Stimulated activated effector memory CD8-positive, alpha-beta T cell treated with anti-CD3 and anti-CD28 coated beads, Interleukin-12 subunit alpha, Interleukin-12 subunit beta, amount 100 ng/mL, for 72 hours (primary cell): Measurements from ENCODE around the gene TYW3.
"Not testable (repeated sequence)": the region's sequence is repeated elsewhere in the genome, so short reads cannot be mapped to it uniquely, and the experiment has no call there.

Experiments
- ATAC-seq: fragments of 150-1000 bp; cut with Tn5 transposase; 2 replicates; pipeline ENCODE4 v1.10.0; 2021
- DNase-seq, 2 donors: peaks; one replicate each; pipeline ENCODE4 v3.0.0; 2021 to 2022; ENCODE audit warnings: low spot score in 2 of 2
- H3K27ac Mint-ChIP-seq: one replicate; pipeline ENCODE4 v1.8.0; 2022; ENCODE audit warnings: mild to moderate bottlenecking, mixed read lengths
- H3K36me3 Mint-ChIP-seq: one replicate; pipeline ENCODE4 v1.8.0; 2022; ENCODE audit warnings: mild to moderate bottlenecking, mixed read lengths
- H3K4me1 Mint-ChIP-seq: one replicate; pipeline ENCODE4 v1.8.0; 2022; ENCODE audit warnings: mixed read lengths
- H3K4me3 Mint-ChIP-seq: one replicate; pipeline ENCODE4 v1.8.0; 2022; ENCODE audit warnings: mild to moderate bottlenecking, mixed read lengths
- H3K9me3 Mint-ChIP-seq: one replicate; pipeline ENCODE4 v1.8.0; 2022; ENCODE audit warnings: mixed read lengths

Gene TYW3

GRCh38 chr1:74755475-74755874 lies 22.5 kb downstream of the TYW3 start:
- Mint-ChIP-seq H3K36me3 (peaks cover 85% of the 10 kb centered on the region), H3K9me3 (peaks cover 3% of the 10 kb centered on the region), H3K27ac (peak overlapping the region; percentile 3), H3K4me3 (no peak overlapping the region), H3K4me1 (no peaks in the 10 kb centered on the region)
- ATAC-seq (no peak), DNase-seq (no peak)

DNA sequence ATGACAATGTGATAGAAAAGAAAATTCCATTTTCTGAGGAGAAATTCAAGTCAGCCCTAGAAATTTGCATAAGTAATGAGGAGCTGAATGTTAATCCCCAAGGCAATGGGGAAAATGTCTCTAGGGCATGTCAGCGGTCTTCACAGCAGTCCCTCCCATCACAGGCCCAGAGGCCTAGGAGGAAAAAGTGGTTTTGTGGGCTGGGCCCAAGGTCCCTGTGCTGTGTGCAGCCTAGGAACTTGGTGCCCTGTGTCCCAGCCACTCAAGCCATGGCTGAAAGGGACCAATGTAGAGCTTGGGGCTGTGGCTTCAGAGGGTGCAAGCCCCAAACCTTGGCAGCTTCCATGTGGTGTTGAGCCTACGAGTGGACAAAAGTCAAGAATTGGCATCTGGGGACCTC lies 23.7 kb downstream of the TYW3 start:
- not testable (repeated sequence) for H3K27ac Mint-ChIP-seq, ATAC-seq, H3K9me3 Mint-ChIP-seq, H3K4me1 Mint-ChIP-seq, DNase-seq, H3K4me3 Mint-ChIP-seq
- peaks cover 85% of the 10 kb centered on the region for H3K36me3 Mint-ChIP-seq

GRCh38 chr1:74763807-74764206 lies 30.9 kb downstream of the TYW3 start:
- Mint-ChIP-seq H3K9me3 (no peaks in the 10 kb centered on the region), H3K4me1 (peaks cover 12% of the 10 kb centered on the region), H3K36me3 (peaks cover 66% of the 10 kb centered on the region), H3K4me3 (no peak overlapping the region), H3K27ac (peak overlapping the region; percentile 27)
- DNase-seq, result no peak
- peak; percentile 90 for ATAC-seq

DNA sequence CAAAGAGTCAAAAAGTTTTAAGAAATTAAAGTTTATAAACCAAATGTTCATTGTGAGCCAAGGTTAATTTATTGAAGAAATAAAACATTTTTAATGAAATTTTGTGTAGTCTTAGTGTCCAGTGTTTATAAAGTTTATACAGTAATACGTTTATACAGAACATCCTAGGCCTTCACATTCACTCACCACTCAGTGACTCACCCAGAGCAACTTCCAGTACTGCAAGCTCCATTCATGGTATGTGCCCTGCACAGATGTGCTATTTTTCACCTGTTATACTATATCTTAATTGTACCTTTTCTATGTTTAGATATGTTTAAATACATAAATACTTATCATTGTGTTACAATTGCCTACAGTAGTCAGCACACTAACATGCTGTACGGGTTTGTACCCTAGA lies 33.6 kb downstream of the TYW3 start:
- H3K36me3 Mint-ChIP-seq, result peaks cover 38% of the 10 kb centered on the region
- H3K4me3 Mint-ChIP-seq, result no peak overlapping the region
- peaks cover 10% of the 10 kb centered on the region for H3K4me1 Mint-ChIP-seq
- no peaks in the 10 kb centered on the region for H3K9me3 Mint-ChIP-seq
- H3K27ac Mint-ChIP-seq, result no peak overlapping the region
- ATAC-seq (no peak), DNase-seq (no peak)

DNA sequence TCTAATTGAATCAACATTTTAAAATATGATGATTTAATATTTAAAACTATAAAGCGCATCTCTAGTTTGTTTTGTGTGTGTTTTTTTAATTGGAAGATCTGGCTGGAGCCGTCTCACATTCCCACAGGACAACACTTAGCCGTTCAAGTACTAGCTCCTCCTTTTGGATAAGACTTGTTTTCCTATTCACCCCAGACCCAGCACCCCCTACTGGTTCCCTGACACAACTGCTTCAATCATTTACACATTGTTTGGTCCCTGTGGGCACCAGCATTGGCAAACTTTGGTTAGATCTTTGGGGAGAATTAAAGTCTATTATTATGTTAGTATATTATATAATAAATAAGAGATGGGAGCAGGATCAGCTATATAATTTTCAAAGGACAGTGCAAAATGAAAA lies 34.5 kb downstream of the TYW3 start:
- Mint-ChIP-seq H3K4me1 (peaks cover 6% of the 10 kb centered on the region), H3K36me3 (peaks cover 29% of the 10 kb centered on the region), H3K4me3 (no peak overlapping the region), H3K27ac (no peak overlapping the region), H3K9me3 (no peaks in the 10 kb centered on the region)
- ATAC-seq (no peak), DNase-seq (no peak)

DNA sequence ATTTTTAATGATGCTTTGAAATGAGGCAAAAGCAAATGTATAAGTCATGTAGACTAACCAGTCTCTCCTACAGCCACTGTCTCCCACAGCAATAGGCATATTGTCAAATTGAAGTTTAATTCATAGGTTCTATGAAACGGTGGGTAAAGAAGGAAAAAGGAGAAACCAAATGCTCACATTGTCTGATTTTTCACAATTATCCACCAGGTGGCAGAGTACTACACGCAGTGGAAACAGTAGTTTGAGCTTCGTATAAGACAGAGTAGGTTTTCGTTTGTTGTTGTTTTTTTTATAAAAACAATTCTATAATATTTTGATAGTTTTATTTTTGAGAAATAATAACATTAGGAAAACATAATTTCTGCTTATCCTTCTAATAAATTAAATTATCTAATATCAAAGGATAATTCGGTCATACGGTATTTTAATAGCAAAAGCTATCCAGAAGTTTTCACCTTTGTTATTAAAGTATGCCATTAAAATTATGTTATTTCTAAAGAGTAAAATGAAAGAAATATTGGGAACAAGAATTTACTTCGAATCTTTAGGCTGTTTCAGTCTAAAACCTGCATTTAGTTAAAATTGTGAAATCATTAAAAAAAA lies 39.1 kb downstream of the TYW3 start:
- DNase-seq (no peak), ATAC-seq (peak; percentile 49)
- Mint-ChIP-seq H3K4me1 (no peaks in the 10 kb centered on the region), H3K9me3 (no peaks in the 10 kb centered on the region), H3K4me3 (no peak overlapping the region), H3K36me3 (no peaks in the 10 kb centered on the region), H3K27ac (no peak overlapping the region)

DNA sequence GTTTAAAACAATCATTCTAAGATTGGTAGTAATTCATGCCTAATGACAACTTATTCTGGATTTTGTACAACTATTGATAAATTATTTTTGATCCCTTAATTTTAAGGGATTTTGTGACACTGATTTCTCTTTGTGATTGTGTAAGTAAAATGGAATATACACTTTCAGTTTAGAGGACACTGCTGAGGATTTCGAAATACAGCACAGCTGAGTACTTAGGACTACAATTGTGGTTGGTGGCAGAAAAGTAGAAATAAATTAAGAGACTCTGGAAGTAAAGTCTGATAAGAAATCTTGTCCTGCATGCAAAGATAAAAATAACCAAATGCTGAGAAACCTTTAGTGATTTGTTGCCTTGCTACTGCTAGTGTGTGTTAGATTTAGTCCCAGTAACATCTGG lies 40.0 kb downstream of the TYW3 start:
- Mint-ChIP-seq H3K9me3 (no peaks in the 10 kb centered on the region), H3K27ac (no peak overlapping the region), H3K36me3 (no peaks in the 10 kb centered on the region), H3K4me1 (no peaks in the 10 kb centered on the region), H3K4me3 (no peak overlapping the region)
- ATAC-seq (no peak), DNase-seq (no peak)

DNA sequence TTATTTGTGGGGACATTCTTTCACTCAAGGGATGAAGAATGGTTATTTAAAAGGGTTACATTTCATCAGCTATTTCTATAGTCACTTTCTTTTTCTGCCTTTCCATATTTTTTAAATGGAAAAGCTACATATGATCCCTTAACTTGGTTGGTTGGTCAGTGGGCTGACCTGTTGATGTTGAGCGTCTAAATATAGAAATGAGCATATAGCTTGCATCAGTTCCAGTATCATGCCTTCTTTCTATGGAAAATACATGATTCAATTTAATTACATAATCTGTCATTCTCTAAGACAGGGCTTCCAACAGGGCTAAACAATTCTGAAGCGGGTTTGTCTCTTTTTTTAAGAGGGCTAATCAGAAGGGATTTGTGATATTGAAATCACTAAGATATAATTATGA lies 40.6 kb downstream of the TYW3 start:
- no peak for DNase-seq
- Mint-ChIP-seq H3K4me3 (no peak overlapping the region), H3K9me3 (no peaks in the 10 kb centered on the region), H3K27ac (no peak overlapping the region), H3K36me3 (no peaks in the 10 kb centered on the region), H3K4me1 (no peaks in the 10 kb centered on the region)
- no peak for ATAC-seq

GRCh38 chr1:74775735-74776134 lies 42.8 kb downstream of the TYW3 start:
- Mint-ChIP-seq H3K36me3 (no peaks in the 10 kb centered on the region), H3K4me3 (no peak overlapping the region), H3K4me1 (no peaks in the 10 kb centered on the region), H3K27ac (no peak overlapping the region), H3K9me3 (no peaks in the 10 kb centered on the region)
- DNase-seq (no peak), ATAC-seq (no peak)

- no peak overlapping the region for H3K4me3 Mint-ChIP-seq
- no peaks in the 10 kb centered on the region for H3K4me1 Mint-ChIP-seq
- ATAC-seq (no peak), DNase-seq (no peak)
- H3K9me3 Mint-ChIP-seq, result no peaks in the 10 kb centered on the region
- no peaks in the 10 kb centered on the region for H3K36me3 Mint-ChIP-seq
- no peak overlapping the region for H3K27ac Mint-ChIP-seq
These were observed 44.6 kb downstream of the TYW3 start for GRCh38 chr1:74777525-74777924.

- DNase-seq (no peak), ATAC-seq (no peak)
- Mint-ChIP-seq H3K4me3 (no peak overlapping the region), H3K4me1 (no peaks in the 10 kb centered on the region), H3K9me3 (no peaks in the 10 kb centered on the region), H3K36me3 (no peaks in the 10 kb centered on the region), H3K27ac (no peak overlapping the region)
These were observed 46.8 kb downstream of the TYW3 start for GRCh38 chr1:74779750-74780149.

DNA sequence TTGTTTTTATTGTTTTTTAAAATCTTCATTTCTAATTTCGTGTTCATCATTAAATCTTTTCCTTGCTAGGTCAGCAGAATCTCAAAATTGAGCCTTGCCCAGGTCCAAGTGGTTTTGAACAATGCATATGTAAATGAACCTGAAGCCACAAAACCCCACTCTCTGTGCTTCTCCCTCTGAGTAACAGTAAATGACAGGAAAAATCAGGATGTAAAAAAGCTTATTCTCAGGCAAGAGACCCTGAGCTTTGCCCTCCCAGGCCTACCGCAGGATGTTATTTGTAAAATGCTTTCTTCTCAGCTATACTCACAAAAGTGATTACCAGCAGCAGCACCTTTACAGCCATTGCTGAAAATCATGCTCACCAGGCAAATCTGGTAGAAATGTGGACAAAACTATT lies 47.6 kb downstream of the TYW3 start:
- Mint-ChIP-seq H3K27ac (no peak overlapping the region), H3K36me3 (no peaks in the 10 kb centered on the region), H3K4me1 (no peaks in the 10 kb centered on the region), H3K9me3 (no peaks in the 10 kb centered on the region), H3K4me3 (no peak overlapping the region)
- DNase-seq (no peak), ATAC-seq (no peak)

GRCh38 chr1:74785944-74786343 lies 53.0 kb downstream of the TYW3 start:
- DNase-seq (no peak), ATAC-seq (no peak)
- H3K9me3 Mint-ChIP-seq, result no peaks in the 10 kb centered on the region
- no peaks in the 10 kb centered on the region for H3K36me3 Mint-ChIP-seq
- H3K4me3 Mint-ChIP-seq, result no peak overlapping the region
- H3K4me1 Mint-ChIP-seq, result no peaks in the 10 kb centered on the region
- H3K27ac Mint-ChIP-seq, result no peak overlapping the region

- Mint-ChIP-seq H3K9me3 (no peaks in the 10 kb centered on the region), H3K36me3 (no peaks in the 10 kb centered on the region), H3K4me3 (no peak overlapping the region), H3K27ac (no peak overlapping the region), H3K4me1 (no peaks in the 10 kb centered on the region)
- ATAC-seq, result no peak
- DNase-seq, result no peak
These were observed 57.5 kb downstream of the TYW3 start for GRCh38 chr1:74790453-74790852.

DNA sequence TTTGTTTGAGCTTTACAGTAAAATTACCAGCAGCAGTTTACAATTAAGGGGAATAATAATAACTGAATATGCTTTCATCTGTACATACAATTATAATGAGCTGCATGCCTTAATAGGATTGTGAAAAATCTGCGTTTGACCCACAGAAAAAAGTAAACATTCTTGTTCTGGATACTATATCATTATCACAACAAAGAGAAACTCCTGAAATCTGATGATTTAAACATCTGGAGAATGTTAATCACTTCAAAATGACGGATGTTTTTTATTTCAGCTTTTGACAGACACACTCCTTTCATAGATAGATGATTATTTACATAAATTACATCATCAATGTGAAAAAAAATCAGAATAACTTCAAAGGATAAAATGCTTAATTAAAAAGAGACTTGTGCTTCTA lies 58.5 kb downstream of the TYW3 start:
- no peaks in the 10 kb centered on the region for H3K9me3 Mint-ChIP-seq
- H3K36me3 Mint-ChIP-seq, result no peaks in the 10 kb centered on the region
- ATAC-seq (no peak), DNase-seq (no peak)
- no peak overlapping the region for H3K4me3 Mint-ChIP-seq
- H3K27ac Mint-ChIP-seq, result no peak overlapping the region
- no peaks in the 10 kb centered on the region for H3K4me1 Mint-ChIP-seq

GRCh38 chr1:74799119-74799657 lies 66.2 kb downstream of the TYW3 start:
- Mint-ChIP-seq H3K4me3 (no peak overlapping the region), H3K9me3 (peaks cover 2% of the 10 kb centered on the region), H3K4me1 (no peaks in the 10 kb centered on the region), H3K27ac (no peak overlapping the region), H3K36me3 (no peaks in the 10 kb centered on the region)
- DNase-seq, result no peak
- no peak for ATAC-seq
